ENCODE results near the gene COBLL1. TPM values are rescaled to one million over a fixed set of nuclear protein-coding genes. Genes with fewer than 3 reads are reported as not detected.
A peak's percentile ranks its signal among the peaks of the same experiment; 100 is the strongest.
"Not testable (repeated sequence)": the region's sequence is repeated elsewhere in the genome, so short reads cannot be mapped to it uniquely, and the experiment has no call there.

Gene COBLL1
- total RNA-seq, 2 experiments from 2014 or later, result 0.28 to 0.45 TPM

- H3K27me3 Mint-ChIP-seq, result no peaks in the 10 kb centered on the region
- no peak overlapping the region for H3K27ac Mint-ChIP-seq
- H3K4me3 Mint-ChIP-seq, result no peak overlapping the region
- H3K9me3 Mint-ChIP-seq, result no peaks in the 10 kb centered on the region
- no peaks in the 10 kb centered on the region for H3K4me1 Mint-ChIP-seq
- H3K36me3 Mint-ChIP-seq, result no peaks in the 10 kb centered on the region
- no peak for DNase-seq
Measured at GRCh38 chr2:164770421-164770916, 71.2 kb downstream of the COBLL1 start.

DNA sequence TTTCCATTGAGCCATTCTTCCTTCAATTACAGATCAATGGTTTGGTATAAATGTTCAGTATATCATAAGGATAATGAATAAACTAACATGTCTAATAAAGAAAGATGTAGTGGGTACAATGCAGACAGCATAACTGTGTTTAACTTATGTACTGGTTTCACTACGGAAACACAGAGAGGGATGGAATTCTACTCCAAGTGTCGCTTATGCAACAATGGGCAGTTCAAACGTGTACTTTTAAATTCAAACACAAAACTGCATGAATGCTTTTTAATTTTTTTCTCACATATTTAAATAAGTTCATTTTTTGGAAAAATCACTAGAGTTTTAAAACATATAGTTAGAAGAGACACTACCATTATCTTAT lies 74.7 kb downstream of the COBLL1 start:
- Mint-ChIP-seq H3K4me3 (no peak overlapping the region), H3K27me3 (no peaks in the 10 kb centered on the region), H3K27ac (no peak overlapping the region), H3K4me1 (no peaks in the 10 kb centered on the region), H3K9me3 (no peaks in the 10 kb centered on the region), H3K36me3 (no peaks in the 10 kb centered on the region)
- no peak for DNase-seq

GRCh38 chr2:164766216-164766953 lies 75.2 kb downstream of the COBLL1 start:
- Mint-ChIP-seq H3K4me3 (no peak overlapping the region), H3K27me3 (no peaks in the 10 kb centered on the region), H3K36me3 (no peaks in the 10 kb centered on the region), H3K4me1 (peaks cover 2% of the 10 kb centered on the region), H3K27ac (no peak overlapping the region), H3K9me3 (no peaks in the 10 kb centered on the region)
- DNase-seq, result no peak

DNA sequence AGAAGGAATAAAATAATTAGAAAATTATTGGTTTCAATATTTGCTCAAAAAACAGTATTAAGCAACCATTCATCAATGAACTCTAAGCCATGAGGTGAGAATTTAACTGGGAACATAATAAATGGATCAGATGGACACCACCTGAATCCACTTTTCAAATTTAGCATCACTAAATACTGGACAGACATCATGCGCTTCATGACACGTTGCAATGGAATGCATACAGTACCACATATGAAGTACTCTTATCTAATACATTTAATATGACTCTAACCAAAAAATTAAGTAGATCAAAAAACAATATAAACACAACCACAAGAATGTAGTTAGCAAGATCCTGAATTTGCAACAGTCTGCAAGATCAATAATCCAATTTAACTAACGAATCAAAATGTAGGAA lies 76.6 kb downstream of the COBLL1 start:
- Mint-ChIP-seq H3K27me3 (no peaks in the 10 kb centered on the region), H3K4me3 (no peak overlapping the region), H3K27ac (no peak overlapping the region), H3K4me1 (peaks cover 2% of the 10 kb centered on the region), H3K9me3 (no peaks in the 10 kb centered on the region), H3K36me3 (no peaks in the 10 kb centered on the region)
- DNase-seq, result no peak

GRCh38 chr2:164764474-164764873 lies 77.1 kb downstream of the COBLL1 start:
- H3K27ac Mint-ChIP-seq, result no peak overlapping the region

DNA sequence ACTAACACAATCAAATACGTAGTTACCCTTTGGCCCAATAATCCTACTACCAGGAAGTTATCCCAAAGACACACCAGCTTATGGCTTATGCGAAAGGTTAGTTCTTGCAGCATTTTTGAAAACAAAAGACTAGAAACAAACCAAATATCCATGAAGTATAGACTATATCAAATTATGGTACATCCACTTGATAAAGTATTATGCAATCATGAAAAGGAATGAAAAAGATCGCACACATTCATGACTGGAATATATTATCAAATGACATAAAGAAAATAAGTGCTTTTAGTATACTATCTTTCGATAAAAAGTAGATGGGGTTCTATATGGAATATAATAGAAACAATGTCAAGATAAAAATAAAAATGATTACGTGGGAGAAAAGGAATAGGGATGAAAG lies 78.2 kb downstream of the COBLL1 start:
- H3K4me1 Mint-ChIP-seq, result peaks cover 2% of the 10 kb centered on the region
- no peaks in the 10 kb centered on the region for H3K36me3 Mint-ChIP-seq

More at GRCh38 chr2:164764474-164764873, 77.1 kb downstream of the COBLL1 start:
- no peak for DNase-seq
- Mint-ChIP-seq H3K4me1 (peaks cover 2% of the 10 kb centered on the region), H3K4me3 (no peak overlapping the region), H3K9me3 (no peaks in the 10 kb centered on the region), H3K27me3 (no peaks in the 10 kb centered on the region), H3K36me3 (no peaks in the 10 kb centered on the region)

GRCh38 chr2:164761737-164762460 lies 79.7 kb downstream of the COBLL1 start:
- Mint-ChIP-seq H3K27ac (peak overlapping the region; percentile 36), H3K4me1 (peaks cover 2% of the 10 kb centered on the region), H3K36me3 (no peaks in the 10 kb centered on the region), H3K9me3 (no peaks in the 10 kb centered on the region), H3K4me3 (no peak overlapping the region), H3K27me3 (no peaks in the 10 kb centered on the region)
- no peak for DNase-seq

More for the DNA sequence above, 78.2 kb downstream of the COBLL1 start:
- H3K9me3 Mint-ChIP-seq, result no peaks in the 10 kb centered on the region
- H3K27me3 Mint-ChIP-seq, result no peaks in the 10 kb centered on the region
- no peak overlapping the region for H3K27ac Mint-ChIP-seq
- DNase-seq, result no peak
- no peak overlapping the region for H3K4me3 Mint-ChIP-seq

DNA sequence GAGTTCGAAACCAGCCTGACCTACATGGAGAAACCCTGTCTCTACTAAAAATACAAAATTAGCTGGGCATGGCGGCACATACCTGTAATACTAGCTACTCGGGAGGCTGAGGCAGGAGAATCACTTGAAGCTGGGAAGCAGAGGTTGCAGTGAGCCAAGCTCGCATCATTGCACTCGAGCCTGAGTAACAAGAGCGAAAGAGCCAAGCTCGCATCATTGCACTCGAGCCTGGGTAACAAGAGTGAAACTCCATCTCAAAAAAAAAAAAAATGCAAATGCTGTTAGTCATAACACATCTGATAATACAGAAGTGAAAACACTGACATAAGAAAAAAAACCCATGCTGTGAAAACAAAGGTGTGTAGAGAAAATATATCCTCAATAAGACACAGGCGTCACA lies 80.4 kb downstream of the COBLL1 start:
- not testable (repeated sequence) for H3K27ac Mint-ChIP-seq, H3K4me3 Mint-ChIP-seq, H3K9me3 Mint-ChIP-seq, H3K36me3 Mint-ChIP-seq, H3K27me3 Mint-ChIP-seq, H3K4me1 Mint-ChIP-seq, DNase-seq

DNA sequence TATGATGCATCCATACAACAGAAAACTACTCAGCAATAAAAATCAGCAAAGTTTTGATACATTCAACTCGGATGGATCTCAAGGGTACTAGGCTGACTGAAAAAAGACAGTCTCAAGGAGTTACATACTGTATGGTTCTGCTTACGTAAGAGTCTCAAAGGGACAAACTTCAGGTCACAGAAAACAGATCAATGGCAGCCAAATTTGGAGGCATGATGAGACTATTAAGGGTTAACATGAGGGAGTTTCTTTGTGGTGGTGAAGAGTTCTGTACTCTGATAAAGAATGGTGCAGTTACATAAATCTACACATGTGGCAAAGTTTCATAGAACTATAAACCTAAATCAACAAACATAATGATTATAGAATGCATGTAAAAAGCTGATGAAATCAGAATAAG lies 81.4 kb downstream of the COBLL1 start:
- H3K27ac Mint-ChIP-seq, result no peak overlapping the region
- no peak overlapping the region for H3K4me3 Mint-ChIP-seq
- no peaks in the 10 kb centered on the region for H3K36me3 Mint-ChIP-seq
- no peak for DNase-seq
- peaks cover 2% of the 10 kb centered on the region for H3K4me1 Mint-ChIP-seq
- no peaks in the 10 kb centered on the region for H3K27me3 Mint-ChIP-seq
- no peaks in the 10 kb centered on the region for H3K9me3 Mint-ChIP-seq

- DNase-seq, result no peak
- Mint-ChIP-seq H3K9me3 (no peaks in the 10 kb centered on the region), H3K36me3 (no peaks in the 10 kb centered on the region), H3K4me3 (no peak overlapping the region), H3K27me3 (no peaks in the 10 kb centered on the region), H3K4me1 (peaks cover 2% of the 10 kb centered on the region), H3K27ac (no peak overlapping the region)
Measured at GRCh38 chr2:164757934-164758695, 83.5 kb downstream of the COBLL1 start.

- DNase-seq, result no peak
- Mint-ChIP-seq H3K27ac (no peak overlapping the region), H3K4me1 (peaks cover 2% of the 10 kb centered on the region), H3K4me3 (no peak overlapping the region), H3K9me3 (no peaks in the 10 kb centered on the region), H3K36me3 (no peaks in the 10 kb centered on the region), H3K27me3 (no peaks in the 10 kb centered on the region)
Measured at GRCh38 chr2:164756773-164757172, 84.8 kb downstream of the COBLL1 start.

GRCh38 chr2:164755952-164756351 lies 85.7 kb downstream of the COBLL1 start:
- Mint-ChIP-seq H3K27ac (no peak overlapping the region), H3K4me1 (no peaks in the 10 kb centered on the region), H3K4me3 (no peak overlapping the region), H3K27me3 (no peaks in the 10 kb centered on the region), H3K36me3 (no peaks in the 10 kb centered on the region), H3K9me3 (no peaks in the 10 kb centered on the region)
- DNase-seq, result no peak

DNA sequence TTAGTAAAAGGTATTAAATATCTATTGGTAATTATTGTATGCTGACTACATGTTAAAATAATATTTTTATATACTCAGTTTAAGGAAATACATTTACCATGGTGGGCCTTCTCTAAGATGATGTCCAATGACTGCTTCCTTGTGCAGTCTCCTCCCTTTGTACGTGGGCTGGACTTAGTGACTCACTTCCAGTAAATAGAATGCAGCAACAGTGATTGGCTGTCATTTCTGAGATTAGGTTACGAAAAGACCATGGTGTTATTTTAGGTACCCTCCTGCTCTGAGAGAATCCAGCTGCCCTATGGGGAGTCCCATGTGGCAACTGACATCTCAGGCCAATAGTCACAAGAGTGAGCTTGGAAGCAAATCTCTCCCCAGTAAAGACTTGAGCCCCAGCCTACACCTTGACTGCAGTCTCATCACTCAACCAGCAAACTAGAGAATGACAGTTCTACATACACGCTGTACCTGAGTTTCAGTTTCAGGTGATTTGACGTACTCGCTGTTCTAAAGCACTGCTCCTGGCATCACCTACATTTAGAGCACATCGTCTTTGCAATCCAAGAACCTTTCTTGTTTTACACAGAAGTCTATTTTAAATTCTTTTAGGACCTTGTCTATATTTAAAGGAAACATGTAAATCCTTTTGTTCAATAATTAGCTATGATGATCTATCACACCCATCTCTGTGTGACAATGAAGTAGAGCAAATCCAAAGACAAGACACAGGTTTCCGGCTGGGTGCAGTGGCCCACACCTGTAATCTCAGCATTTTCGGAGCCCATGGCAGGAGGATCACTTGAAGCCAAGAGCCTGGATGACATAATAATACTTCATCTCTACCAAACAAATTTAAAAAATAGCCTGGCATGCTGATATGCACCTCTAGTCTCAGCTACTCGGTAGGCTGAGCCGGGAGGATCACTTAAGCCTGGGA lies 87.2 kb downstream of the COBLL1 start:
- no peak overlapping the region for H3K4me3 Mint-ChIP-seq
- H3K36me3 Mint-ChIP-seq, result no peaks in the 10 kb centered on the region
- no peak overlapping the region for H3K27ac Mint-ChIP-seq
- no peaks in the 10 kb centered on the region for H3K4me1 Mint-ChIP-seq
- no peaks in the 10 kb centered on the region for H3K27me3 Mint-ChIP-seq
- no peak for DNase-seq
- H3K9me3 Mint-ChIP-seq, result no peaks in the 10 kb centered on the region

GRCh38 chr2:164752956-164753355 lies 88.7 kb downstream of the COBLL1 start:
- Mint-ChIP-seq H3K27me3 (no peaks in the 10 kb centered on the region), H3K36me3 (no peaks in the 10 kb centered on the region), H3K9me3 (no peaks in the 10 kb centered on the region), H3K4me1 (no peaks in the 10 kb centered on the region), H3K4me3 (no peak overlapping the region), H3K27ac (no peak overlapping the region)
- no peak for DNase-seq
